OCI-LY3 (cell line): ENCODE measurements around the gene RPL12.

Source experiments
- CTCF ChIP-seq: fragments of 200-600, 300-600 bp; sonication (generic); IDR thresholded peaks from 2 replicates; pipeline ENCODE4 v1.5.1; 2014; ENCODE audit warnings: antibody characterized with exemption, low read length, low read depth
- EZH2phosphoT487 ChIP-seq: fragments of 200-600 bp; shearing (Covaris generic); IDR thresholded peaks from 2 replicates; pipeline ENCODE4 v1.6.1; 2018; ENCODE audit warnings: antibody characterized with exemption, mixed run types, low read depth

GRCh38 chr9:127482662-127483061, 31.5 kb upstream of the RPL12 start:
- TF ChIP-seq CTCF (no peak), EZH2phosphoT487 (no peak)
